NCI-H510A (cell line): ENCODE measurements around the gene HECTD4.

ENCODE experiments used
- DNase-seq: peaks from one replicate; lab custom pipeline; 2025; lab: John Stamatoyannopoulos, UW

Gene HECTD4

DNA sequence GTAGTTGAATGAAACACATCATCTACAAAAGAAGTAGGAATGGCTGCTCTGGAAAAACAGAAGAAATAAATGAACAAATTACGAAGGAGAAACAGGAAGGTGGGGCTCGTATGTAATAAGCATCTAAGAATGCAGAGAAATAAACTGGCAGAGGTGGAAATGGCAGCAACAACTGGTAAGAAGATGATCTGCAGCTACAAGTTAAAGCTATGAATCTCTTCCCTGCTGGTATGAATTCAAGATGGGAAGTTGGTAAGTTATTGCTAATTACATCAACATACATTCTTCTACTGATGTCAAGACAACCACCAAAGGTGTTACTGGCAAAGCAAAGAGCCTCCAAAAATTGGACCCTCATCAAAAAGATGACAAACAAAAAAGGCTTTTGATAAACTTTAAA is 59.8 kb downstream of the HECTD4 start:
- no peak for DNase-seq

DNA sequence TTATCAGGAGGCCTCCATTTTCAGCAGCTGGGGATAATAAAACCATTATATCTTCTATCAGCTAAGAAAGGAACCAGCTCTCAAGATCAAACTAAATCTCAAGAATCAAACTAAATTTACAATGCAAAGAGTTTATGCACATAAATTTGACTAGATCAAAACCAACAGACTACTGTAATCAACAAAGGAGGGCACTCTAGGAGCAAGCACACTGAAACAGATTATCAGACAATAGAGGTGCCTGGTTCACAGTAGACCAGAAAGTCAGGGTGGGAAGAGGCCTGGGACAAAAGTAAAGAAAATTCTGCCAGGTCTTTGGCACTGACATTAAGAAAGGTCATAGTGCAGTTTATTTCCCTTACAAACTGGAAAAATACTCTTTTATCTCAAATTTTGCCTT is 61.0 kb downstream of the HECTD4 start:
- no peak for DNase-seq

DNA sequence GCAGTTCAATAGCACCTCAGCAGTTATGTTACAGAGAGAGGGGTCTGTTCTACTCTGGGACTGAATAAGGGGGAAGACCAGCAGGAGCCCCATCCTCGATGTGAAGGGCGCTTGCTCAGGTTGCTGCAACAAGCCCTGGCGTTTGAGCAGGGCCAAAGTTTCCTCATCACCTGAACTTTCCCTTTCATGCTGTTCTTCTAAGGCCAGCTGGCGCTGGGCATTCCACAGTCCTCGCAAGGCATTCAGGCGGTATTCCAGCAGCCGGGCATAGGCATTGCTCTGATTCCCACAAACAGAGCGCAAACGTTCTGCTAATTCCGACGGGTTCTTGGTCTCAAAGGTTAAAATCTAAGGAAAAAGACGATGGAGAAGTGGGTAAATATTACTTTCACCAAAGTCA is 62.8 kb downstream of the HECTD4 start:
- no peak for DNase-seq

DNA sequence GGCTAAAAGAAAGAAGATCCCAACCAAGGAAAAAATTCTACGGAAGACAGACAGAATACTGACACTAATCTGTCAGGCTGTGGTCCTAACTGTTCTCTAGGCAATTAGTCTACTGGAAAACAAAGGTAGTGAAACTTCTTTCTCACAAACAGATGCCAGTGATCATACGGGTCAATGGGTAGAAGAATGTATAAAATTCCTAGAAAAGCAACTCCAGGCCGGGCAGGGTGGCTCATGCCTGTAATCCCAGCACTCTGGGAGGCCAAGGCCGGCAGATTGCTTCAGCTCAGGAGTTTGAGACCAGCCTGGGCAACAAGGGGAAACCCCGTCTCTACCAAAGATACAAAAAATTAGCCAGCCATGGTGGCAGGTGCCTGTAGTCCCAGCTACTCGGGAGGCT is 64.8 kb downstream of the HECTD4 start:
- DNase-seq = no peak

DNA sequence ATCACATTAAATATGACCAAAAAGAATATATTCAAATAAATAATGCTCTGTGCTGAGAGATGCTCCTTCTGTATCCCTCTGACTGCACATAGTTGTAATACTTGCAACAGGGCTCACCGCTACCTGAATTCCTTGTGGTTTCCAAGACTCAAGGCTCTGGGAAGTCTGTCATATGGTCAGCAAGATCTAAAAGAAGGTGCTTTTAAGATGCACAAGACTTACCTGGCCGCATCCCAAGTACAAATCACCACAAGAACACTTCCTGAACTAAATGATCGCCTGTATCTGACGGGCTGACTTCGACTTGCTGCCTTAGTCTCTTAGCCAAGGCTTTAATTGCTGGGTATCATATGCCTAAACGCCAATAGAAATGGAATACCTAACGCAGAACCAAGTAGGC is 67.2 kb downstream of the HECTD4 start:
- no peak for DNase-seq

DNA sequence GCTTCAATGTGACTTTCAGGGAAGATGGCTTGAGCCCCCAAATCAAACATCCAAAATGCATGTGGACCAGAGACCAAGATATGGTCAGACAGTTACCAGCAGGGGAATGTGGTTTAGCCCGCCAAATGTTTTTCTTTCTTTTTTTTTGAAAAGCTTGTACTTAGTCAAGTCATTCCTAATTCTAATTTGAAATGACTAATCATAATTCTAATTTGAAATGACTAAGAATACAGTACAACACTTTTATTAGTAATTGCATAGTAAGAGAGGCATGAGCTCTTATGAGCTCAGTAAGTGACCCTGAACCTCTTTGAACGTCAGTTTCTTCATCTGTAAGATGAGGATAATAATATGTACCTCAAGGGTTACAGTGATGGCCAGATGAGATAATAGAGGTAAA is 72.4 kb downstream of the HECTD4 start:
- no peak for DNase-seq

DNA sequence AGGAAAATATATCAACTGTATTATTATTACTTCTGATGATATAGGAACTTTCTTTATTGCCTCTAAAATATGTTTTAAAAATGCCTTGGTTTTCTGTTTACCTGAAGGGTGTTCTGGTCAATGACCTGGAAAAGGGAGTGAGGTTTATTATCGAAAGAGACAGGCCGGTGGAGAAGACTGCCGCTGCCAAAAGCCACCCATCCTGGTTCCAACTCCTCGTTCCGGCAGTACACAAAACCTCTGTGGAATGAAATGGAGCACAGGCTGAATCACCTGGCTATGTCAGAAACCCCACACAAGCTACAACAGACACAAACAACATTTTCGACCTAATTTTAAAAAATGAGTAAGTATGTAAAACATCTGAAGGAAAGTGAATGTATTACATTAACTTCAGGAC is 73.6 kb downstream of the HECTD4 start:
- no peak for DNase-seq

DNA sequence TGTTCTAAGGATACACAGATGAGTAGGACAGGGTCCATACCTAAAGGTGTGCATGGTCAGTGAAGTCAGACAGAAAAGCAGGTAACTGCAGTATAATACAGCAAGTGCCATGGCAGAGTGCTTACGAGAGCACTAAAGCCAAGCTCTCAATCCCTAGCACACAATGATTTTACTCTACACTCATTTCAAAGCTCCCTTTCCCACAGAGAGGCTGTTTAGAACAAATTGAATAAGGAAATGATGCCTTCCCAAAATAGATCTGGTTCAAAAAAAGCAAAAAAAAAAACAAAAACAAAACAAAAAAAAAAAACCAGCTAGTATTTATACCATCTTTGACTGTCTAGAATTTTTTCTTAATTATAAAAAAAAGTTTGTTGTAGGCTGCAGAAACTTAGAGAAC is 74.1 kb downstream of the HECTD4 start:
- DNase-seq = no peak

DNA sequence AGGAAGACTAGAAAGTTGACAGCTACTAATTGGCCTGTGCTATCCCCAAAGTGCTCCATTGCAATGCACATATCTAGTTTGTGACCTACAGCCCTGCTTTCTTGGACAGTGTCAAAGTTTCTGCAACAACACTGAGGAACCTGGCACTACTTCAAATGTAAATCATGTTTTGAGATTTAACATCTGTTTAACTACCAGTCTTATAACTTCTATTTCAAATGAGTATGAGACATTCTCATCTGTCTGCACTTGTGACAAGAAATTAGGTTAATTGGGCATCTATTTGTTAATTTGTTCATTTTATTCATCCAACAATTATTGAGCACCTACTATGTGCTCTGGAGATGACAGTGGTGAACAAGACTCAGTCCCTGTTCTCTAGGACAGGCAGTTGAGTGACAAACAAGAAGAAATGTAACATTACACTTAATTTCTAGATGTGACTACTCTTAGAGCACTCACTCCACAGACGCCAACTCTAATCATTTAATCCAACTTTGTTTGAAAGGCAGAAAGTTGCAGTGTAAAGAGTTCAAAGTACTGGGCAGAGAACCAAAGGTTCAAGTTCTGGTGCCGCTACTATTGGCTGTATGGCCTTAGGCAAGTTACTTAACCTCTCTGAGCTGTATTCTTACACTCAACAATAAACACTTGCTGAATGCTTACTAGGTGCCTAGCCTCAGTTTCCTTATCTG is 74.8 kb downstream of the HECTD4 start:
- DNase-seq = no peak

DNA sequence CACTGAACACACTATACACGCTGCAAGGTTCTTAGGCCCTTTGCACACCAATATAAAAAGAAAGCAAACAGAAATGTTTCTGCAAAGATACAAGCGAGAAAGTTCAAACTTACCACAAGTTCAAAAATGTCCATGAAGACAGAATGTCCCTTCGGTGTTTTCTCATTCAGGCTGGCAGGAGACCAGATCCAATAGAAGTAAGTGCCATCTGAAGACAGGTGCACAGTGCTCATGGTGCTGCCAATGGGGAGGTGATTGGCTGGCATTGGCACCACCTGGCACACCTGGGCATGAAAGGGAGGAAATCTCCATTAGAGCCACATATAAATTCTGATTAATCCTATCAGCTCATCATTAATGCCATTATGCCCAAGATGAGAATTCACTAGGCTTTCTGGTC is 76.3 kb downstream of the HECTD4 start:
- DNase-seq = no peak

DNA sequence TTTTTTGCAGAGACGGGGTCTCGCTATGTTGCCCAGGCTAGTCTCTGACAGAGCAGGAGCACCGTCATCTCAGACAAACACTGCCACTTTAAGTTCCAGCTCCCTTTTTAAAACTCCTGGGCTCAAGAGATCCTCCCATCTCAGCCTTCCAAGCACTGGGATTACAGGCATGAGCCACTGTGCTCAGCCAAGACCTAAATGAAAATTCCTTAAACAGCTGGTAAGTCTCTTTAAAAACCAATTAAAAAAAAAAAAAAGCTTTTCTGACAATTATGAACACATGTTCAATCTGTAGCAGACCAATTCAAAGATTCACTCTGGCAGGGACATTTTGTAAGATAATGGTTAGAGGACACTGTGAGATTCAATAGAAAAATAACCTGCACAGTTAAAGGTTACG is 77.8 kb downstream of the HECTD4 start:
- no peak for DNase-seq

DNA sequence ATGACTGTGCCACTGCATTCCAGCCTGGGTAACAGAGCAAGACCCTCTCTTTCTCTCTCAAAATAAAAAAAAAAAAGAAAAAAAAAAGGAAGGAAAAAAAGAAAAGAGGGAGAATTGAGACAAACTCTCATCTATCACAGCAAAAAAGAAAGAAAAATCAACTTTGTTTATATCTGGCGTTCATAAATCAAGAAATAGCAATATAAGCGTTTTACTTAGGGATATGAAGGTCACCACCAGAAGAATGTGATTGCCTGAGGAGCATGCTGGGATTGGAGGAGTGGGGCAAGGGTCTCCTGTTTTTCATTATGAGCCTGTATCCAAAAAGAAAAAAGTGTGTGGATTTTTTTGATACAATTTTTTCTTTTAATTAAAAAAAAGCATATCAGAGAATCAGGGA is 78.4 kb downstream of the HECTD4 start:
- no peak for DNase-seq

DNA sequence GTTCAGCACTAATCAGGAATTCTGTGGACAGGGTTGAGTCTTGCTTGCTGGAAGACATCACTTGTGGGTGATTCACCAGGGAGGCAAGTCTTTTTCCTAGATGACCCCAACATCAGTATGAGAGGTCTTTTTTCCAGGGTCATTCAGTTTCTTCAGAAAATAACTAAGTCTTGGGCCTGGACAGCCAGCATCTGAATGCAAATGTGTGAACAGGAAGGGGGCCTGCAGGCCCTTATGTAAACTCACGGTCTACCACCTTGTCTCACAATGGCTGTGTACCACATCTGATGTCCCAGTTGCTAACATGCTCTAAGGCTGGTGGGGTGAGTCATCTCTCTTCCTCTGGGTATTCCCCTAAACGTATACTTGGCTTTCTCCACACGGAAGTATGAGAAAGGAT is 79.2 kb downstream of the HECTD4 start:
- DNase-seq = no peak

DNA sequence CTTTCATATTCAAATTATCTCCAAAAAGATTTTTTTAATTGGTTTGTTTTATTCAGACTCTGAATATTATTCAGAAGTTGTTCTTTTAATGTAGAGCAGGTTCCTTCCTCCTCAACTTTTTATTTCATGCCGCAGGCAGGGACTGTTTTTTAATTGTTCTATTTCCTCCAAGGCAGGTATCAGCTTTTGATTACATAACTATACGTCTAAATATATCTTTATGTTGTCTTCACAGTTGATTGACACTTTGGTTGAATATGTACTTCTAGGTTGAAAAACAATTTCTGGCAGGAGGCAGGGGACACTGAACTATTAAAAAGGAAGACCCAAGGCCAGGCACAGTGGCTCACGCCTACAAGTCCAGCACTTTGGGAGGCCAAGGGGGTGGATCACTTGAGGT is 82.5 kb downstream of the HECTD4 start:
- no peak for DNase-seq

DNA sequence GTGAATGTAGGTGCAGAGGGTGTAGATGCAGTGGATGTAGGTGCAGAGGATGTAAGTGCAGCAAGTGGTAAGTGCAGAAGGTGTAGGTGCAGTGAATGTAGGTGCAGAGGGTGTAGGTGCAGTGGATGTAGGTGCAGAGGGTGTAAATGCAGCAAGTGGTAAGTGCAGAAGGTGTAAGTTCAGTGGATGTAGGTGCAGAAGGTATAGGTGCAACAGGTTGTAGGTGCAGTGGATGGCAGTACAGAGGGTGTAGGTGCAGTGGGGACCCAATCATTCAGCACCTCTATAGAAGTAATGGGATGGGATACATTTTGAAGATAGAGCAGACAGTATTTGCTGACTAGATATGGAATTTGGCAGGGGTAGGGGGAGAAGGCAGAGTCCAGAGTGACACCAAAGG is 85.0 kb downstream of the HECTD4 start:
- no peak for DNase-seq

DNA sequence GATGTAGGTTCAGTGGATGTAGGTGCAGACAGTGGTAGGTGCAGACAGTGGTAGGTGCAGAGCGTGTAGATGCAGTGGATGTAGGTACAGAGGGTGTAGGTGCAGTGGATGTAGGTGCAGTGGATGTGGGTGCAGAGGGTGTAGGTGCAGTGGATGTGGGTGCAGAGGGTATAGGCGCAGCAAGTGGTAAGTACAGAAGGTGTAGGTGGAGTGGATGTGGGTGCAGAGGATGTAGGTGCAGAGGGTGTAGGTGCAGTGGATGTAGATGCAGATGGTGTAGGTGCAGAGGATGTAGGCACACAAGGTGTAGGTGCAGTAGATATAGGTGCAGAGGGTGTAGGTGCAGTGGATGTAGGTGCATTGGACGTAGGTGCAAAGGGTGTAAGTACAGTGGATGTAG is 86.0 kb downstream of the HECTD4 start:
- no peak for DNase-seq

DNA sequence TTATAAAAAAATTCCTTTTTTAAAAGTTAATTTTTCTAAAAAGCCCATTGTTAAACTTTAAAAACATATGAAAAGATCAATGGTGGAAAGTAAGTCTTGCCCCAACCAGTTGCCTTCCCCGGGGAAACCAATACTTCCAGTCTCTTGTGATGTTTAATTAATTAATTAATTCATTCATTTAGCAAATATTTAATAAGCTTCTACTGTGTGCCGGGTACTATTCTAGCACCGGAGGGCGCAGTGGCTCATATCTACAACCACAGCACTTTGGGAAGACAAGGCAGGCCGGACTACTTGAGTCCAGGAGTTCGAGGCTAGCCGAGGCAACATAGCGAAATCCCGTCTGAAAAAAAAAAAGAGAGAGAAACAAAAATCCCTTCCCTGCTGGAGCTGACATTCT is 87.4 kb downstream of the HECTD4 start:
- no peak for DNase-seq

DNA sequence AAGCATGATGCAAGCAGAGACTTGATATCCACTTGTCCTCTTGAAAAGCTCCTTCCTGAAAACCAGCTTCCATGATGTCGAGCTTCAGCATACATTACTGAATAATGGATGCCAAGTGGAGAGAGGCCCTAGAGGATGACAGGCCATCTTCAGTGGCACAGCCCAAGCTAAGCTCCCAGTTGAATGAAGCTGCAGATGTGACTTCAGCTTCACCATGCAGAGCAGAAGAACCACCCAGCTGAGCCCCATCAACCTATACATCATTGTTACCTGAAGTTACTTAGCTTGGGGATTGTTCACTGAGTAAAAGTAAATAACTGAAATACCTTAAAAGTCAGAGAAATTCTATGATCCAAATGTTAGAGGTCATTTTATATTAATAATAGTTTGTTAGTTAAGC is 93.6 kb downstream of the HECTD4 start:
- DNase-seq = no peak

DNA sequence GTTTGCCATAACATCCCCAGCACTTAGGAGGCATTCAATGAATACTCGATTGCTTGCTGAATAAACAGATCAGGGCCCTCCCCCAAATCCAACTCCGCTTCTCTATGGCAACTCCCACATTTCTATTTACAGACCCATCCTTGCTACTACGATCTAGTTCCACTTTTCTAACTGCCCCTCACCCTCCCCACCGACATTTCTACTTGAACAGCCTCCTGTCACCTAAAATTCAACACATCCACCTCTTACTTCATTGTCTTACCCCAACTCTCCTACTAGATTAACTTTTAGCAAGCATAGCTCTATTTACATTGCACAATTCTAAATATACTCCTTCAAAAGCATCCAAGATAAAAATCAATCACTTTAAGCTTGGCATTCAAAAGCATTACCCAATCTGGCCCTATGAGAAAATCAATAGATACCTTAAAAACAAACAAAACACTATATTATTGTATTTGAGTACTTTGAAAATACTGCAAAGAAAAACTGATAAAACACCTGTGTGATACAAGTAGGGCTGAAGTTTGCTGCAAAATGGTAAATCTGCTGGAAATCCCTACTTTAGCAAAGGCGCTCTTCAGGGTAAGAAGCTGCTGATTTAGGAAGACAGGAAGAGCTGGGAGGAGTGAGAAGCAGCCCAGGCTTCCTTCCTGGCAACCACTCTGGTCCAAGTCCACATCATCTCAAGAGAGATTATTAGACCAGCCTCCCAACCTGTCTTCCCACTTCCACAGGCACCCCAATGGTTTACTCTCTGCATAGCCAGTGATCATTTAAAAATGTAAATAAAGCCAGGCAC is 96.4 kb downstream of the HECTD4 start:
- peak; percentile 66 for DNase-seq

DNA sequence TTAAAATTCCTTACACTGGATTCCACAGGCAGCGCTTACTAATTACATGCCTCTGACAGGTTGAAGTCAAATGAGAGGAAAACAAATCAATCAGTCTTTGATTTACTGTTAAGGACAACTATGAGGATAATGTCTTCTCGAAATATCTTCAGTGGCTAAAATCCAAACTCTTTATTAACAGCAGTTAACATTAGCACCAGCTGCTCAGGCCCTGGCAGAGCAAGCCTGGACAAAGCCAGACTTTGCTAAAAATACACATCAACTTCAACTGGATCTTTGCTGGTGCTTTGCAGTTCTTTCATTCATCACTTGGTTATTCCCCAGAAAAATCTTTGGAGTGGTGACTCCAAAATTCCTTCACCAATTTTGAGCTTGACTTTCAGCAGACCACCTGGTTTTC is 98.7 kb downstream of the HECTD4 start:
- no peak for DNase-seq

DNA sequence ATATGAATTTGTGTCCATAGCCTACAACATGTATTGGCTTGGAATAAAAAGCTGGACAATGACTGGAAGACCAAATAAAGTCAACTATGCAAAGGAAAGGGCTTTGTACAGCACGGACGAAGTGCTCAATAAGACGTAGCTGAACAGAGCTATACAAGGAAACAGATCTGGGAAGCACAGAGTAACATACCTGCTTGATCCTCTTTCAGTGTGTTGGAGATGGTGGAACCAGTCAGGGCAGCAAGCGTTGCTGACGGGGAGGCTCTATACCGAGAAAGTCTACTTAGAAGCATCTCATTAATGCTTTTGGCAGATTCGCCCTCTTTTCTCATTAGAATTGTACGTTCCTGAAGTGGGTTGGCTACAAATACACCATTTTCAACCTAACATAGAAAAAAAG is 99.3 kb downstream of the HECTD4 start:
- DNase-seq = no peak

DNA sequence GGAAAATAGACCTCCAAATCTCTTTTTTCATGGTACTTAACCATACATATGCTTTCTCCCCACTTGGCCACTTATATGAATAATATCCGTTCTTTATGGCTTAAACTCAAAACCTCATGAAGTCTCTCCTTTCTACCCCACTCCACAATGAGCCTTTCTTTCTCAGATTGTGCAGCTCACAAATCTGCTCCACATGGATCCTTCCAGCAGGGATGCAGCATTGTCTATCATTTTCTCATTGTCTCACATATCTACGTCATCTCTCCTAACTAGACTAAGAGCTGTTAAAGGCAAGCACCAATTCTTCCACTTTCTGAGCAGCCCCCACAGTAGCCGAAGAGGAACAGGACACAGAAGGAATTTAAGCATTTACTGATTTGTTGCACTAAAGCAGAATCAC is 106.4 kb downstream of the HECTD4 start:
- DNase-seq = no peak

DNA sequence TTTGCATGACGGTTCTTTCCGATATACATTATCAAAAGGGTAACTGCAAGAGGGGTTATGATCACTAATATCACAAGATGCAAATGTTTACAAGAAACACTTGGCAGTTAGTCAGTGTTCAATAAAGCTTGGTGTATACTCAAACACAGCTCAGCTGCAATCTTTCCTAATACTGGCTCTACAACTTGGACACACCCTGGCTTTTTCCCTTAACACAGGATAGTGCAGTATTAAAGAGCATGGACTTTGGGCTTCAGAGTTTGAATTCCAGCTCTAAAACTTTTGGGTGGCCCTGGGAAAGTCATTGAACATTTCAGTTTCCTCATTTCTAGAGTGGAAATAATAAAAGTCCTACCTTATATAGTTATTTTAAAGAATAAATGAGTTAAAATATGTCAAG is 107.0 kb downstream of the HECTD4 start:
- no peak for DNase-seq

DNA sequence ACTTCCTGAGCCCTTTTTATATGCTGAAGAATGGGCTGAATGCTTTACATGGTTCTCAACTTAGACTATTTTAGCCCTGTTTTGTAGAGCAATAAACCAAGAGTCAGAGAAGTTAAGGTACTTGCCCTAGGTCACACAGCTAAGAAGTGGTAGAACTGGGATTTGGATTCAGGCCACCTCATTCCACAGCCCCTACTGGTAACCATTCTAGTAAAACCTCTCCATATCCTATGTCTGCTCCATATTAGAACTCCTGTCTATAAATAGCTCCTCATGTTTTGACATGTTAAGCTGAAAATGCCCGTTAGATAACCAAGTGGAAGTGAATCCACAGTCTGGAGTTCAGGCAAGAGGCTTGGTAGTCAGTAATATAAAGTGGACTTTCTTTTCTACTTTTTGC is 111.6 kb downstream of the HECTD4 start:
- DNase-seq = no peak
